Measurements from ENCODE around the gene ROCK1.

The ROCK1 gene

DNA sequence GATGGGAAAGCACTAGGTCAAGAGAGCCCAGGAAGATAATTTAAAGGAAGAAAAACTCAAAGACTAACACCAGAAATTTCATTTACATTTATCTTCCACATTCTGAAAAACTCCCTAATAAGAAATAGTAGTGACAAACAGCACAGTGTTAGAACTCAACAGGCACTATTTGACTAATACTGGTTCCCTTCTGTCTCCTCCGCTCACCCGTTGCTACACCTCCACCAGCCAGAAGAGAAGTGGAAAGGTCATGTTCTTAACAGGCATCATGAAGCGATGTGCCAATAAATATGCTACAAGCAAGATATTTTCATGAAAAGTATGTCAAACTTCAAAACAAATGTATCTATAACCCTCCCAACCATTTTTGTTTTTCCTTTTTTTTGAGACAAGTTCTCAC is 5.7 kb downstream of the ROCK1 start:
- DNase-seq: no peak

DNA sequence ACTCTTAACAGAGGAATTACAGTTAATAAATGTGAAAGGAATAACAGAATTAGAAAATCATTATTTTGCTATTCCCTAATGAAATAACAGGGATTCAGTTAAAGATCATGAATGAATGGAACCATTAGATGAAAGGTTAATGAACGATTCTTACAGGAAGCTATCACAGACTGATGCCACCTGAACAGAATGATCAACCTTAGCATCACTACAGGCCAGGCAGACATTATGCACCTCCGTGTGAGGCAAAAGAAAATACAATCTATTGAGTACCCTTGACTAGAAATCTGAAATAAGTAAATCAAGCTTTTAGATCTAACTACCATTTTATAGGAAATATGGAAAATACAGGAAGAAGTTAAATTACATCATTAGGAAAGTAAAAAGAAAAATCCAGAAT is 10.4 kb downstream of the ROCK1 start:
- DNase-seq: no peak

DNA sequence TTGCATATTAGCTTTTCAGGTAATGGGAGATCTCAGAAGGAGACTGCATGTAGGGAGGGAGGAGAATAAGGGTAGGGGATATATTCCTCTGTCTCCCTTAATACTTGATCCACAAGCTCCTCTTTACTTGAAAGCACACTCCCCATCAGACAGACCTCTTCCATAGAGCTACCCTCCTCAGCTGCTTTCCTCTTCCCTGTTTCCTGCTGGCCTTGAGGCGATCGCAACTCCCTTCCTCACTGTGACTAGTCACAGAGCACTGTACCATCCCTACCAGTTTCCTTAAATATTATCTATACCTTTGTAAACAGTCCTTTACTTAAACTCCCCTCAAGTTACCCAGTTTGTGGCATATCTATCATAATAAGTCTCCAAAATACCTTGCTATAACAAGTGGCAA is 10.9 kb downstream of the ROCK1 start:
- no peak for DNase-seq

DNA sequence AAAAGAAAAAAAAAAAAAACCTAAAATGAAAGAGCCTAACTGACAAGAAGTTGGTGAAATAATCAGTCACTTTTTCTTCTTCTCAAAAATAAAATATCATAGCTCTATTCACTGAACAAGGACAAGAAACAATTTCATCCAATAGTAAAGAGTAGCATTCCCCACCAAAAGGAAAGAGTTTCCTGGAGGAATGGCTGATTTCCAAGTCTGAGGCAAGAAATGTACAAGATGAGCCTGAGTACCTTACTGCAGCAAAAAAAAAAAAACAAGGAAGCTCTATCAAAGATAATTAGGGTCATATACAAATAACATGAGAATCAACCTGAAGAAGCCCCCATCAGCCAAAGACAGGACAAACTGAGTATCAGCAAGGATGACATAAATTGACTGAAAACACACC is 11.5 kb downstream of the ROCK1 start:
- no peak for DNase-seq

DNA sequence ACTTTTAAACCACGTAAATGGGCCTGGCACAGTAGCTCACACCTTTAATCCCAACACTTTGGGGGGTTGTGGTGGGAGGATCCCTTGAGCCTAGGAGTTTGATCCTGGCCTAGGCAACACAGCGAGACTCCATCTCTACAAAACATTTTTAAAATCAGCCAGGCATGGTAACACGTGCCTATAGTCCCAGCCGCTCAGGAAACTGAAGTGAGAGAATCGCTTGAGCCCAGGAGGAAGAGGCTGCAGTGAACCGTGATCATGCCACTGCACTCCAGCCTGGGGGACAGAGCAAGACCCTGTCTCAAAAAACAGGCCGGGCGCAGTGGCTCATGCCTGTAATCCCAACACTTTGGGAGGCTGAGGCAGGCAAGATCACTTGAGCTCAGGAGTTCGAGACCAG is 12.2 kb downstream of the ROCK1 start:
- no peak for DNase-seq

DNA sequence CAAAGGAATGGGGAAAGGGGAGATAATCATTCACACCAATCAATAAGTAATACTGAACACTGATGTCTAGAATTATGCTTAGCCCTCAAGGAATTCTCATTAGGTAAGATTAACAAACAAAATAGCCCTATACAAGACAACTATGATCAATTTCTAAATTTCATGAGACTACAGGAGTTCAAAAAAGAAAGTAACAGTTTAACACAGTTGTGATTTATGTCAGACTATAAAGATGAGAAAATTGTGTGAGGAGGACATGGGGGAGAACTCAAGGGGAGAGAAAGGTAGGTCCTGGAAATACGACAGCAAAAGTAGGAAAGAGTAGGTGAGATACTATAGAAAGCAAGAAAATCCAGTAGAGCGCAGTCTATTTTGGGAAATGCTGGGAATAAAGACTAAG is 14.9 kb downstream of the ROCK1 start:
- DNase-seq: no peak

DNA sequence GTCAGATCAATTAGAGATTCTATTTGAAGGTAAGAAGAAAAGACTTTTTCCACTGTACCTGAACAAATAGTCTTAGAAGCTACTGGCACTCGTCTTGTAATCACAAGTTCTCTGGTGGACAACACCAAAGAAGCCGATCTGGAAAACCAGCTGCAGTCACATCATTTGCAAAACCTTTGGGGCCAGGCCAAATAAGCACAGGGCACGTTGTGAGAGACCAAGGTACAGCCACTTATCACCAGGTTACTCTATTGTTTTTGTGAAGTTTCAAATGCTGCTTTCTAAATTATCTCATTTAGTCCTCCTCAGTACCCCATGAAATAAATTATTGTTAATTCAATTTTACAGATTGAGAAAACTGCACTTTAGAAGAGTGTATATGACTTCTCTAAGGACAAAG is 18.5 kb downstream of the ROCK1 start:
- DNase-seq: no peak

DNA sequence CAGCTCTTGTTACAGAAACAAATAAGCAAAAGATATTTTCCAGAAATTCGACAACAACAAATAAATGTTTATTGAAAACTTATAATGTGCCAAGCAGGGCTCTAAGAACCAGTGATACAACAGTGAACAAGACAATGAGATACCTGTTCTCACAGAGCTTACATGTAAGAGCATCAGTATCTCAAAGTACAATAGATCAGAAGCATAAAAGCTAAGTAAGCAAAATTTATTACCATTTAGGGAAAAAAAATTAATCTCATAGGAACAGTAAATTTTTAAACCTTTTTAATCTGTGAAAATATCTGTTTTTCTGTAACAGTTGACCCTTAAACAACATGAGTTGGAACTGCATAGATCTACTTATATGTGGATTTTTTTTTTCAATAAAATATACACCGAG is 20.9 kb downstream of the ROCK1 start:
- DNase-seq: no peak

DNA sequence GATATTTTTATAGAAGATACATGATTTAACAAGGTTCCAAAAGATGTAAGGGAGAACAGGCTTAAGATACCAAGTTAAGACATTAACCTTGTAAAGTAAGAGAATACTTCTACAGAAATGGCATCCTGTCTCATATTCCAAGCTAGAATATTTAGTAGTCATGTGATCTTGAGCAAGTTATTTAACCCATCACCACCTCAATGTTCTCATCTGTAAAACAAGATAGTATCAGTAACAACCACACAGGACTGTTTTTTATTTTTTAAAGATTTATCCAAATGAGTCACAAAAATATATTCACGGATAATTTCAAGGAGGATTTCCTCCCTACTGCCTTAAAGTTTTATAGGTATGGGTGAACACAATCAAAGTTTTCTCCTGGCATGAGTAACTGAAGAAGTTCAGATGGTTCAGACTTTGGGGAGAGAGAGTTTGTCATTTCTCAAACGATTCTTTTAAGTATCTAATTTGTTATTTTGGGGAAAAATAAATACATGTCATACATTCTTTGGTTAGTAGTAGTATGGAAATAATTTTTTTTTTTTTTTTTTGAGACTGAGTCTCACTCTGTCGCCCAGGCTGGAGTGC is 25.9 kb downstream of the ROCK1 start:
- DNase-seq: no peak

DNA sequence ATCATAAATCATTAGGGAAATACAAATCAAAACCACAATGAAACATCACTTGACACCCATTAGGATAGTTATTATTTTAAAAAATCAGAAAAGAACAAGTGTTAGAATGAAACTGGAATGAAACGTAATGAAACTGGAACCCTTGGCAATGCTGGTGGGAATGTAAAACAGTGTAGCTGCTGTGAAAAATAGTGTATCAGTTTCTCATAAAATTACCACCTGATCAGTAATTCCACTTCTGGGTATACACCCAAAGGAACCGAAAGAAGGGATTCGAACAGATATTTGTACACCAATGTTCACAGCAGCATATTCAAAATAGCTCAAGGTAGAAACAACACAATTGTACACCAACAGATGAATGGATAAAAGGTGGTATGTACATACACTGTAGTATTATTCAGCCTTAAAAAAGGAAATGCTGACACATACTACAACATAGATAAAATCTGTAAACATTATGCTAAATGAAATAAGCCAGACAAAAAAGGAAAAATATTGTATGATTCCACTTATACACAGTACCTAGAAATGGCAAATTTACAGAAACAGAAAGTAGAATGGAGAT is 27.0 kb downstream of the ROCK1 start:
- DNase-seq: no peak

DNA sequence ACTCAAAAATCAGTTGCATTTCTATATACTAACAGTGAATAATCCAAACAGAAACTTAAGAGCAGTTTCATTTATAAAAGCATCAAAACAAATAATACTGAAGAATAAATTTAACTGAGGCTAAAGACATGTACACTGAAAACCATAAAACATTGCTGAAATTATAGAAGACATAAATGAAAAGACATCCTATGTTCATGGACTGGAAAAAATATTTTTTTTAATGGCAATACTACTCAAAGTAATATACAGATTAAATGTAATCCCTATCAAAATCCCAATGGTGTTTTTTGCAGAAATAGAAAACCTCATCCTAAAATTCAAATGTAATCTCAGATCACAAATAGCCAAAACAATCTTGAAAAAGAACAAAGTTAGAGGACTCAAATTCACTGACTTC is 28.6 kb downstream of the ROCK1 start:
- no peak for DNase-seq

DNA sequence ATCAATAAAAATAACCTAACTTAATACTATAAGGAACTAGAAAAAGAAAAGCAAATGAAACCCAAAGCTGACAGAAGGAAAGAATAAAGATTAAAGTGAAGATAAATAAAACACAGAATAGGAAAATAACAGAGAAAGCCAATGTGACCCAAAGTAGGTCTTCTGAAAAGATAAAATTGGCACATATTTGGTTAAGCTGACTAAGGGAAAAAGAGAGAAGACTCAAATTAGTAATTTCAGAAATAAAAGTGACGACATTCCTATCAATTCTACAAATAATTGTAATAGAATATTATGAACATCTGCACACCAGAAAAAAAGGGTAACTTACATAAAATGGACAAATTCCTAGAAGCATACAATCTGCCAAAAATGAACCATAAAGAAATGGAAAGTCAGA is 30.2 kb downstream of the ROCK1 start:
- DNase-seq: no peak

DNA sequence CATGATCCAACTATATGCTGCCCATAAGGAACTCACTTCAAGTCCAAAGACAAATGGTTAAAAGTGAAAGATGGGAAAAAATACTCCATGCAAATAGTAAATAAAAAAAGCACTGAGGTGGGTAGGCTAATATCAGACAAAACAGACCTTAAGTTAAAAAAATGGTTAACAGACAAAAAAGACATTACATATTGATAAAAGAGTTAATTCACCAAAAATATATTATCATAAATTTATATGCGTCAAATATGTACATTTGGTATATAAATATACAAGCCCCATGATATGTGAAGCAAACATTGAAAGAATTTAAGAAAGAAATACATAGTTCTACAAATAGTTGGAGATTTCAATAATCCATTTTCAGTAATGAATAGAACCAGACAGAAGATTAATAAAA is 31.0 kb downstream of the ROCK1 start:
- no peak for DNase-seq

DNA sequence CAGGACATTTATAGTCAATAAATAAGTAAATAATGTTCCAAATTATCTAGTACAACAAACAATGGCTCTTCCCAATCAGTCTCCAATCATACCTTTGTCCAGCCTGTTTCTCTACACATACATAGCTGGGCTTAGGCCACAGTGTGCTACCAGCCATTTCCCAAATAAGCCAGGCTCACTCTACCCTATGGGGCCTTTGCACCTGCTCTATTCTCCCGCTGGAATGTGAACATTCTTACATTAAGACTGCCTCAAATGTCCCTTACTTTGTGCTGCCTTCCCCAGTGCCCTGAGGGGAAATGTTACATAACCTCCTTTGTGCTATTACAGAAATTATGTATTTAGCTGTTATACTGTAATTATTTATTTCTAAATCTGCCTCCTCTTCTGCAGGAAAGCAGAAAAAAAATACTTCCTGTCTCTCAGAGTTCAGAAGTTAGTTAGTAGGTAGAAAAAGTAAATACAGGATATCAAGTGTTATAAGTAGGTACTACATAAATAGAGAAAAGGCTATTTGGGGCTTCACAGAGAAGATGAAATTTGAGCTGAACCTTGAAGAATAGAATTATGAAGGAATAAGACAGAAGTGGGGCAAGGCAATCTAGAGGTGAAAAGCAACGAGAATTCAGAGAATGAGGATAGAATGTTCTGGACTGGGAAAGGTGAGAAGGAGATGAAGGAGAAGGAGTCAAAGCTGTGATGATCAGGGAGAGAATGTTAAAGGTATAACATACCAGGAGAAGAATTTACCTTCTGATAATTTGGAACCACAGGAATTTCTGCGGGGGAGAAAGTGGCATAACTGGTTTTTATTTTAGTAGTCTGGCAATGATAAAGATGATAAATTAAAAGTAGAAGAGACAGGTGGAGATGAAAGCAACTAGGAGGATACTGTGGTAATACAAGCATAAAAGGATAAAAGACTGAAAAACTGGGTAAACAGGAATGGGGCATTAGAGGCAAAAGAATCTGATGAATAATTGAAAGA is 37.0 kb downstream of the ROCK1 start:
- DNase-seq: no peak

DNA sequence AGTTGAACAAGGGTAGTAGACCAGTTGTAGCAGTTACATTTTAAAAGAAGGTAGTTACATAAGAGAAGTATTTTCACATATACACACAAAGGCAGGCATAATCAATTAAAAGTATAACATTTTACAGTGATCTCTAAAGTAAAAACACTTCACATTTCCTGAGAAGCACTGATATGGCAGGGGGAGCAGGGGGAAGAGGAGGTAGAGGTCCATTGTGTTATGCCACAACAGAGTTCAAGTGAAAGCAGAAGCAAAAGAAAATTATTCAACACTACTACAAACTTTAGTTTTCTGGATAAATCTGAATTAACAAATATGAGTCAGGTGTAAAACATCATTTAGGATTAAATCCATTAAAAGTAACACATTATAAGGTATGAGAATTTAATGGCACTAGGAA is 38.4 kb downstream of the ROCK1 start:
- DNase-seq: no peak

DNA sequence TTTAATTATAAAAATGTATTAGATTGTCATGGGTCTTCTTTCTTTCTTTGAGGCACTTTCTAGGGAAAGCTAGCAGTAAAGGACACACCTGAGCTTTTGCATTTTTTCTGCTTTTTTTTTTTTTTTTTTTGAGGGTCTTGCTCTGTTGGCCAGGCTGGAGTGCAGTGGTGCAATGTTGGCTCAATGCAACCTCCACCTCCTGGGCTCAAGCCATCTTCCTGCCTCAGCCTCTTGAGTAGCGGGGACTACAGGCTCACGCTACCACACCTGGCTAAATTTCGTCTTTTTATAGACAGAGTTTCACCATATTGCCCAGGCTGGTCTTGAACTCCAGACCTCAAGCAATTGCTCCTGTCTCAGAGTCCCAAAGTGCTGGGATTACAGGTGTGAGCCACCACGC is 40.5 kb downstream of the ROCK1 start:
- DNase-seq: no peak

DNA sequence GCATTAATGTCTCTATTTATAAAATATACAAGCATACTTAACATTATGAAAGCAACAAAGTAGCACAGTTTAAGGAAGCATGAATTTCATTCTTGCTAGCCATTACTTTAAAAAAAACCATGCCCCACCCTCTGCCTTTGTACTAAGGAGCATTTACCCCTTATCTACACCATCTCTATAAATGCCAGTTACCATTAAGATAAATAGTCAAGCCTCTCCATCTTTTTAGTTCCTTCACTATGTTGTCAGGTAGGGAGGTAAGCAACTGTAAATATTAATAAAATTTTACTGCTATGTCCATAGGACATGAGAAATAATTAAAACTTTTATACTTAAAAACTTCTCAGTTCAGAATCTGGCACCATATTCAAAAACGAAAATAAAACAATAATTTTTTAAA is 42.1 kb downstream of the ROCK1 start:
- DNase-seq: no peak

DNA sequence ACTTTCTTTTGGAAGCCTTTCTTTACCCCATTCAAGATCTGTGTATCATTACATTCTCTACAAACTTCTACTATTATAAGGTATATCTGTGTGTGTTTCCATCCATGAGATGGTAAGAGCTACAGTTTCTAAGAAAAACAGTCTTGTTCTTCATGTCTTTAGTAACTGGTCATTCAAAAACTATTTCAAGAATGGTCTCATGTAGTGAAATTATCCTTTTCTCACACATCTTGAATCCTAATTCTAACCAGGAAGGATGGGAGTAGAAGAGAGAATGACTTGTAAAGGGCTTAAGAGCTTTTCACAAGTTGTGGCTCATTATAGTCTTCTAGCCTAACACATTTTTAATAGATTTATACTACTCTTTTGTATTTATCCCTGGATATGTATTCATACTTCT is 47.3 kb downstream of the ROCK1 start:
- no peak for DNase-seq

DNA sequence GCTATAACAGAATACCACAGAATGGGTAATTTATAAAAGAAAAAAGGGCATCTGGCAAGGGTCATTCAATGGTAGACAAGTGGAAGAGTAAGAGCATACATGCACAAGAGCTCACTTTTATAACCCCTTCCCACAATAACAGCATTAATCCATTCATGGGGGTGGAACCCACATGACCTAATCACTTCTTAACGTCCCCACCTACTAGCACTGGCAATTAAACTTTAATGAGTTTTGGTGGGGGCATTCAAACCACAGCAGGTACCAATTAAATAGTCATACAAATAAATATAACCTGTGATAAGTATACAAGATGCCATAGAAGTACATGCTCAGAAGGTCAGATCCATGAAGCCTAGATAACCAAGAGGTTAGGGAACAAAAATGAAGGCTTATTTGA is 48.6 kb downstream of the ROCK1 start:
- DNase-seq: no peak

DNA sequence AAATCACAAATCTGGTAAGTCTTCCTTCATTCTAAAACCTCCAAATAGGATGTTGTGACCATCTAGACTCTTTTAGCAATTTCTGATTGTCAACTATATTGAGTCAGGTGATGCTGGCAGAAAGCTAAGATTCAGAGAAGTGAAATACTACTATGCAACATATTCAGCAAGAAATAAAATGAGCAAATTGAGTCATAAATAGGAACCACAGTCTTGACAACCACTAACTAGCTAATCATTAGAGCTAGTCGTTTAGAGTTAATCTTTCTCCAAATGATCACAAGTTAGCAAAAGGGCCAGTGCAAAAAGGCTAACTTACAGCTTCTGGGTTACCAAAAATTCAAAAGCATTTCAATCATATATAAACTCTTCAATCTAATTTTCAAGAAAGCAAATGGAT is 54.5 kb downstream of the ROCK1 start:
- no peak for DNase-seq

DNA sequence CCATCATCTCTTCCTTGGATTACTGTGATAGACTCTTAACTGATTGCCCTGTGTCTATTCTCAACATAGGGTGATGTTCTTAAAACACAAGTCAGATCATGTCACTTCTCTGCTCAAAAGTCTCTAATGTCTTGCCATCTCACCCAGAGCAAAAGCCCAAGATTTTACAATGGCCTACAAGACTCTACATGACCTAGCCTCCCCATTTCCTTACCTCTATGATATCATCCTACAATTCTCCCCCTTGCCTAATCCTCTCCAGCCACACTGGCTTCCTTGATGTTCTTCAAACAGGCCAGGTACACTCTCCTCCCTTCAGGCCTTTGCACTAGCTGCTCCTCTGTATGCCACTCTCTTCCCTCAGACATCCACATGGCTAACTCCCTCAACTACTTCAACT is 55.1 kb downstream of the ROCK1 start:
- DNase-seq: no peak

DNA sequence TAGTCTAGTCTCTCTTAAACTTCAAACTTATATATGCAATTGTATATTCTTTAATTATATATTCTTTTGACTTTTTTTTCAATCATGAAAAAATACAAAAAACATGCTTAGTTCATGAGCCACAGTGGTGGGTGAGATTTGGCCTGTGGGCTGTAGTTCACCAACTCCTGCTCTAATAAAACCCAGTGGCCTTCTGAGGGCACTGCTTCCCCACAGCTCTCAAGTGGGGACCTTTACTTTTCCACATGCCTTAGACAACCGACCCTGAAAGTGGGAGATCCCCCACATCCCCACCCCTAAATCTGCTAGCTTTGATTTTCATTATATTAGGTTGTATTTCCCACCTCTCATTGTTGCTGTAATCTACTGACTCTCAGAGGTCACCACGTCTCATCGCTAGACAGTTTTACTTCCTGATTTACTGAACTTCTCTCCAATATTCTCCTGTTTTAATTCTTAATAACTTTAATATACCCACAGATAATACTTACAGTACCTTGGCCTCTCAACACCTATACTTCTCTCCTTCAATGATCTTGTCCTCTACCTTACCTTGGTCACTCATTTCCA is 57.3 kb downstream of the ROCK1 start:
- no peak for DNase-seq

DNA sequence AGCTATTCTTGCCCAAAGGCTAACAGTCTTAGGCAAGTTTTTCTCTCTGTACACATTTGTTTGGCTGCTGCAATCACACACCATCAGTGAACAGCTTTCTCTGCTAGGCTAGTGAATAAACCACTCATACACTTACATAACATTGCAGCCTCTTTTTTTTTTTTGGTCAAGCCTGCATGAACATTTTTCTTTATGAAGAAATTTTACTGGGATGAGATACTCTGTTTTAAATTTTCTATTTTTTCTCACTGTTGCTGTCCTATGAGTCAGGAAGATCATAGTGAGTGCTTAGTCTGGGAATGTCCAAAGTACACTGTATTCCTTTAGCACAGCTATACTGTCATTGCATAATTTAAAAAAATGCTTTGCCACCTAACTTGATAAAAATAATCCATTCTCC is 58.5 kb downstream of the ROCK1 start:
- DNase-seq: no peak

DNA sequence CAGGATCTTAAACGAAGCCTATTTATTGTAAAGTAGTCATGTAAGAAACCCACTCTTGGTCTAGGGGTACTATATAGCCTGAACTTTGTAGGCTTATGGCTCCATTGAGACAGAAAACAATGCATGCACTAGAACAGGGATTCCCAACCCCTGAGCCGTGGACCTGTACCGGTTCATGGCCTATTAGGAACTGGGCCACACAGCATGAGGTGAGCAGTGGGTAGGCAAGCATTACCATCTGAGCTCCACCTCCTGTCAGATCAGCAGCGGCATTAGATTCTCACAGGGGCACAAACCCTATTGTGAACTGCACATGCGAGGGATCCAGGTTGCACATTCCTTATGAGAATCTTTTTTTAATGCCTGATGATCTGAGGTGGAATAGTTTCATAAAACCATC is 59.2 kb downstream of the ROCK1 start:
- DNase-seq: no peak

All from T1000 (cell line).